Ovary (tissue), 9 donors: ENCODE data around the gene IL17REL. TPM values are rescaled to one million over a fixed set of nuclear protein-coding genes. Genes with fewer than 3 reads are reported as not detected.
A peak's percentile ranks its signal among the peaks of the same experiment; 100 is the strongest.

ENCODE experiments used
- DNase-seq, 5 donors: peaks; one replicate each; pipeline ENCODE4 v3.0.0-alpha.2; 2019 to 2020
- H3K27ac ChIP-seq, 2 donors: fragments of 200-600 bp; one replicate each; pipeline versions ENCODE4 v1.5.1 to v1.8.0; 2019 to 2022
- H3K27me3 ChIP-seq: fragments of 200-600 bp; one replicate; pipeline ENCODE4 v1.8.0; 2022
- H3K36me3 ChIP-seq: fragments of 200-600 bp; sonication (generic); one replicate; pipeline ENCODE4 v1.5.1; 2019
- H3K4me1 ChIP-seq: one replicate; pipeline ENCODE4 v1.8.1; 2013; ENCODE audit warnings: mild to moderate bottlenecking, moderate library complexity; ENCODE audit not compliant: insufficient read depth
- H3K4me3 ChIP-seq: fragments of 200-600 bp; sonication (generic); one replicate; pipeline ENCODE4 v1.5.1; 2017
- H3K9me3 ChIP-seq, 2 donors: fragments of 200-600 bp in 1 of 2; sonication (generic) in 1 of 2; one replicate each; pipeline versions ENCODE4 v1.5.1 to v1.8.1; 2013 to 2019; ENCODE audit warnings: mild to moderate bottlenecking in 1 of 2, moderate library complexity in 1 of 2
- CTCF ChIP-seq, 3 donors: fragments of 450-650 bp in 2 of 3; fragments of 200-600 bp in 1 of 3; IDR thresholded peaks; one replicate each; pipeline versions ENCODE4 v1.5.1 to v1.8.0; 2016 to 2022; ENCODE audit warnings: antibody characterized with exemption in 3 of 3, mild to moderate bottlenecking in 1 of 3
- EP300 ChIP-seq: sonication (generic); formaldehyde crosslinking; IDR thresholded peaks from one replicate; pipeline ENCODE4 v1.6.1; 2017; ENCODE audit warnings: antibody characterized with exemption
- POLR2A ChIP-seq: fragments of 450-650 bp; IDR thresholded peaks from one replicate; pipeline ENCODE4 v1.6.1; 2017; ENCODE audit warnings: antibody characterized with exemption, mild to moderate bottlenecking, moderate library complexity
- WGBS, 3 donors: extraction: QIAGEN DNeasy Blood & Tissue Kit in 1 of 3; methylation state at CpG; one replicate each; pipeline versions ENCODE4 v1.1.5 to v1.1.7; 2013 to 2017; 5-methylcytosine and 5-hydroxymethylcytosine counted together
- intact Hi-C, 4 donors: fragments of 100-400 bp; cut with DNase I; formaldehyde crosslinking; loops; one replicate each; pipeline versions ENCODE4 v1.11.0 to v1.15.1; 2022 to 2023
- polyA plus RNA-seq, 2 donors: library from polyadenylated mRNA; stranded (reverse); fragments of 200-250 nt in 1 of 2; fragments of 350-450 nt in 1 of 2; fragmentation: Illumina TruSeq in 1 of 2; extraction: RNeasy Lipid Tissue Mini Kit (QIAGEN cat#74804) in 1 of 2; gene quantifications; one replicate each; pipeline ENCODE4 v1.2.3, GENCODE V29; 2013 to 2014
- total RNA-seq, 7 donors: library from RNA; depleted of rRNA in 2 of 7; stranded (reverse); fragments of >200 nt in 2 of 7; fragmentation: NEBNext Ultra II Directional in 3 of 7; extraction: Animal tissue kit (Norgen Biotek cat#: 25700) in 3 of 7; gene quantifications; one replicate each; pipeline versions ENCODE4 v1.1.0 to v1.2.4, GENCODE V29; 2016 to 2023
- donor health status: DM: no; HTN: no; CAD: no; lungs with moderate emphysema.
- donor health status: DM: no; HTN: no; CAD: no.
- donor health status: Bipolar disorder and iron deficiency.
- donor health status: DM: yes; HTN: yes; CAD: no.
- donor health status: DM: no; HTN: no; CAD: no.
- donor health status: DM: yes; HTN: yes; CAD: no.

Gene IL17REL
- total and polyA plus RNA-seq, 9 donors: 0.05 to 0.18 (median 0.10) TPM; not detected in 5

GRCh38 chr22:49975543-49976389, 36.8 kb downstream of the IL17REL start:
- H3K27ac ChIP-seq: peak overlapping the region in 1 of 2 donors; percentile 38
- peak in 4 of 5 donors; percentile 15 to 31 (median 24) for DNase-seq
- H3K4me3 ChIP-seq: no peak overlapping the region
- no peaks in the 10 kb centered on the region for H3K9me3 ChIP-seq
- TF ChIP-seq CTCF (IDR thresholded peaks at IDR 0.05): no peak
- no peak for TF ChIP-seq EP300
- no peak for TF ChIP-seq POLR2A
- peaks cover 2% of the 10 kb centered on the region for H3K4me1 ChIP-seq
- intact Hi-C loops: no loop called here
- 32 to 38% (median 35%) methylated on average over 17 of the region's 17 CpGs for WGBS, 3 donors
- no peaks in the 10 kb centered on the region for H3K36me3 ChIP-seq
- H3K27me3 ChIP-seq: no peaks in the 10 kb centered on the region

- no peaks in the 10 kb centered on the region for H3K27me3 ChIP-seq
- H3K27ac ChIP-seq: no peak overlapping the region
- no peak for DNase-seq
- H3K36me3 ChIP-seq: no peaks in the 10 kb centered on the region
- no peaks in the 10 kb centered on the region for H3K9me3 ChIP-seq
- intact Hi-C loops: loop anchor here in 2 of 4 donors (5.0 kb wide), 2 partner anchors 36 to 41 kb away; no protein-coding TSS in a partner anchor
- peaks cover 8% of the 10 kb centered on the region for H3K4me1 ChIP-seq
- 83 to 88% (median 83%) methylated on average over 5 of the region's 5 CpGs for WGBS, 3 donors
- H3K4me3 ChIP-seq: no peak overlapping the region
- TF ChIP-seq EP300: no peak
- TF ChIP-seq CTCF (IDR thresholded peaks at IDR 0.05): no peak
Observed at GRCh38 chr22:49973018-49973961, 39.3 kb downstream of the IL17REL start.

- intact Hi-C loops: loop anchor here in 2 of 4 donors (5.0 kb wide), 2 partner anchors 35 to 40 kb away; no protein-coding TSS in a partner anchor
- TF ChIP-seq EP300 (no peak), CTCF (IDR thresholded peaks at IDR 0.05) (no peak), POLR2A (no peak)
- Histone ChIP-seq H3K36me3 (no peaks in the 10 kb centered on the region), H3K9me3 (no peaks in the 10 kb centered on the region), H3K27ac (no peak overlapping the region), H3K4me3 (no peak overlapping the region), H3K4me1 (peaks cover 14% of the 10 kb centered on the region), H3K27me3 (no peaks in the 10 kb centered on the region)
- whole genome bisulfite sequencing, 3 donors: 40 to 47% (median 45%) methylated on average over 37 to 45 of the region's 45 CpGs
- peak; percentile 38 to 61 (median 58) for DNase-seq
Observed at GRCh38 chr22:49972163-49973017, 40.2 kb downstream of the IL17REL start.
